Raji (cell line): ENCODE data around the gene SMPDL3B.
A peak's percentile ranks its signal among the peaks of the same experiment; 100 is the strongest.

Experiments
- POLR2A ChIP-seq: IDR thresholded peaks from 2 replicates; pipeline ENCODE4 v1.6.1; 2011; ENCODE audit warnings: low read depth, low read length, control low read depth; ENCODE audit not compliant: insufficient read depth

SMPDL3B gene

GRCh38 chr1:27934818-27935549, at the start of gene SMPDL3B:
Gene SMPDL3B (plus strand): TSS chr1:27935000. CDS start chr1:27935184, 184 bp downstream.
- peak; percentile 69 for TF ChIP-seq POLR2A

GRCh38 chr1:27885114-27885528, 49.7 kb upstream of the SMPDL3B start:
- no peak for TF ChIP-seq POLR2A

- TF ChIP-seq POLR2A = no peak
Observed at GRCh38 chr1:27885621-27886352, 49.0 kb upstream of the SMPDL3B start.

- no peak for TF ChIP-seq POLR2A
Observed at GRCh38 chr1:27886353-27886679, 48.5 kb upstream of the SMPDL3B start.

- no peak for TF ChIP-seq POLR2A
Observed at GRCh38 chr1:27886744-27887143, 48.1 kb upstream of the SMPDL3B start.

GRCh38 chr1:27887215-27888021, 47.4 kb upstream of the SMPDL3B start:
- TF ChIP-seq POLR2A = no peak

GRCh38 chr1:27889506-27889905, 45.3 kb upstream of the SMPDL3B start:
- TF ChIP-seq POLR2A = no peak

GRCh38 chr1:27891196-27891889, 43.5 kb upstream of the SMPDL3B start:
- 0 out of 2 replicates have a peak, but pooled peaks have one; percentile 17 for TF ChIP-seq POLR2A

GRCh38 chr1:27894521-27894920, 40.3 kb upstream of the SMPDL3B start:
- TF ChIP-seq POLR2A = no peak

- TF ChIP-seq POLR2A = no peak
Observed at GRCh38 chr1:27906759-27907158, 28.0 kb upstream of the SMPDL3B start.

GRCh38 chr1:27912429-27912828, 22.4 kb upstream of the SMPDL3B start:
- TF ChIP-seq POLR2A = no peak

- no peak for TF ChIP-seq POLR2A
Observed at GRCh38 chr1:27915082-27915575, 19.7 kb upstream of the SMPDL3B start.

GRCh38 chr1:27922272-27922671, 12.5 kb upstream of the SMPDL3B start:
- no peak for TF ChIP-seq POLR2A

GRCh38 chr1:27928216-27928954, 6.4 kb upstream of the SMPDL3B start:
- TF ChIP-seq POLR2A = no peak

GRCh38 chr1:27931184-27931583, 3.6 kb upstream of the SMPDL3B start:
- TF ChIP-seq POLR2A = no peak

GRCh38 chr1:27931759-27932158, 3.0 kb upstream of the SMPDL3B start:
- no peak for TF ChIP-seq POLR2A
